SU-DHL-6 (cell line): ENCODE measurements around the gene SPDYA.

ENCODE experiments used
- H2AFZ ChIP-seq: fragments of 200-600 bp; sonication (generic); 2 replicates; pipeline ENCODE4 v1.6.1; 2014; ENCODE audit warnings: low read depth, mild to moderate bottlenecking, moderate library complexity, mixed read lengths, antibody characterized with exemption, low read length; ENCODE audit not compliant: severe bottlenecking
- H3F3A ChIP-seq: fragments of 200-600 bp; shearing (Covaris generic); 2 replicates; pipeline ENCODE4 v1.6.0; 2016; ENCODE audit warnings: antibody characterized with exemption, mild to moderate bottlenecking; ENCODE audit not compliant: insufficient read depth
- H3K27ac ChIP-seq: fragments of 200-600 bp; sonication (generic); 2 replicates; pipeline ENCODE4 v1.5.1; 2016; ENCODE audit warnings: low read depth, mild to moderate bottlenecking, low read length, moderate library complexity, mixed read lengths
- H3K27me3 ChIP-seq: fragments of 200-600 bp; sonication (generic), shearing (Covaris generic); 2 replicates; pipeline ENCODE4 v1.6.0; 2014; ENCODE audit warnings: mild to moderate bottlenecking, low read length
- H3K36me3 ChIP-seq: fragments of 200-600 bp; sonication (generic); 2 replicates; pipeline ENCODE4 v1.6.1; 2014; ENCODE audit warnings: mild to moderate bottlenecking, low read length, mixed read lengths
- H3K4me2 ChIP-seq: fragments of 300-600, 200-600 bp; shearing (Covaris generic), sonication (generic); 2 replicates; pipeline ENCODE4 v1.6.0; 2014; ENCODE audit warnings: low read length, low read depth, mild to moderate bottlenecking; ENCODE audit not compliant: poor library complexity, severe bottlenecking
- H3K4me3 ChIP-seq: fragments of 200-600 bp; sonication (generic); 2 replicates; pipeline ENCODE4 v1.5.1; 2014; ENCODE audit warnings: antibody characterized with exemption, low read length, mild to moderate bottlenecking, mixed read lengths; ENCODE audit not compliant: insufficient read depth, poor library complexity, severe bottlenecking
- H3K79me2 ChIP-seq: fragments of 200-600 bp; sonication (generic); 2 replicates; pipeline ENCODE4 v1.6.1; 2014; ENCODE audit warnings: mild to moderate bottlenecking, low read length, moderate library complexity; ENCODE audit not compliant: insufficient read depth
- H3K9ac ChIP-seq: fragments of 200-600 bp; sonication (generic); 2 replicates; pipeline ENCODE4 v1.7.0; 2014; ENCODE audit warnings: mild to moderate bottlenecking, low read length
- H3K9me2 ChIP-seq: fragments of 200-600 bp; sonication (generic); replicated peaks from 2 replicates; pipeline ENCODE4 v1.6.1; 2014; ENCODE audit warnings: low read length; ENCODE audit not compliant: insufficient read depth
- H3K9me3 ChIP-seq: fragments of 200-600 bp; sonication (generic); 2 replicates; pipeline ENCODE4 v1.6.1; 2014; ENCODE audit warnings: low read length, mixed read lengths; ENCODE audit not compliant: insufficient read depth
- H4K20me1 ChIP-seq: fragments of 200-600 bp; sonication (generic); 2 replicates; pipeline ENCODE4 v1.6.1; 2014; ENCODE audit warnings: low read depth, mild to moderate bottlenecking, antibody characterized with exemption, low read length, moderate library complexity, mixed read lengths
- EZH2phosphoT487 ChIP-seq: fragments of 200-600 bp; sonication (generic), shearing (Covaris generic); conservative IDR thresholded peaks from 2 replicates; pipeline ENCODE4 v1.6.1; 2018; ENCODE audit warnings: mild to moderate bottlenecking, antibody characterized with exemption, low read length, moderate library complexity, mixed read lengths
- TF ChIP-seq, protein P1 (sequence below): fragments of 200-600 bp; sonication (generic); IDR thresholded peaks from one replicate; pipeline ENCODE4 v1.5.1; 2017; ENCODE audit warnings: antibody characterized with exemption, mild to moderate bottlenecking, low read length, moderate library complexity; ENCODE audit not compliant: insufficient read depth, poor library complexity, severe bottlenecking

SPDYA gene

DNA sequence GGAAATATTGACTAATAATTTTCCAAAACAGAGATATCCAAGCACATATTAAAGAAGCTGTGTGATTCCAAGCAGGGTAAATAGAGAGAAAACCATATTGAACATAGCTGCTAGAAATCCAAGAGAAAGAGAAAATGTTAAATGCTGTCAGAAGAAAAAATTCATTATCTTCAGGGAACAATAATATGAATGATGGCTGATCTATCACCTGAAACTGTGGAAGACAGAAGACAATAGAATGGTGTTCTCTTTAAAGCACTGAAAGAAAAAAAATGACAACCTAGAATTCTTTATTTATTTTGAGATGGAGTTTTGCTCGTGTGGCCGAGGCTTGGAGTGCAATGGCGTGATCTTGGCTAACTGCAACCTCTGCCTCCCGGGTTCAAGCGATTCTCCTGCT is 41.7 kb upstream of the SPDYA start:
- H3F3A ChIP-seq, result 0 out of 2 replicates have a peak, but pooled peaks cover 8% of the 10 kb centered on the region
- no peak overlapping the region for H3K4me2 ChIP-seq
- H3K27me3 ChIP-seq, result no peaks in the 10 kb centered on the region
- no peak overlapping the region for H3K4me3 ChIP-seq
- no peak overlapping the region for H3K27ac ChIP-seq
- no peaks in the 10 kb centered on the region for H3K9me2 ChIP-seq
- peaks cover 53% of the 10 kb centered on the region for H4K20me1 ChIP-seq
- H3K9me3 ChIP-seq, result no peaks in the 10 kb centered on the region
- no peak overlapping the region for H3K9ac ChIP-seq
- no peaks in the 10 kb centered on the region for H3K36me3 ChIP-seq
- no peak overlapping the region for H2AFZ ChIP-seq
- no peak for TF ChIP-seq EZH2phosphoT487
- TF ChIP-seq, protein P1, sequence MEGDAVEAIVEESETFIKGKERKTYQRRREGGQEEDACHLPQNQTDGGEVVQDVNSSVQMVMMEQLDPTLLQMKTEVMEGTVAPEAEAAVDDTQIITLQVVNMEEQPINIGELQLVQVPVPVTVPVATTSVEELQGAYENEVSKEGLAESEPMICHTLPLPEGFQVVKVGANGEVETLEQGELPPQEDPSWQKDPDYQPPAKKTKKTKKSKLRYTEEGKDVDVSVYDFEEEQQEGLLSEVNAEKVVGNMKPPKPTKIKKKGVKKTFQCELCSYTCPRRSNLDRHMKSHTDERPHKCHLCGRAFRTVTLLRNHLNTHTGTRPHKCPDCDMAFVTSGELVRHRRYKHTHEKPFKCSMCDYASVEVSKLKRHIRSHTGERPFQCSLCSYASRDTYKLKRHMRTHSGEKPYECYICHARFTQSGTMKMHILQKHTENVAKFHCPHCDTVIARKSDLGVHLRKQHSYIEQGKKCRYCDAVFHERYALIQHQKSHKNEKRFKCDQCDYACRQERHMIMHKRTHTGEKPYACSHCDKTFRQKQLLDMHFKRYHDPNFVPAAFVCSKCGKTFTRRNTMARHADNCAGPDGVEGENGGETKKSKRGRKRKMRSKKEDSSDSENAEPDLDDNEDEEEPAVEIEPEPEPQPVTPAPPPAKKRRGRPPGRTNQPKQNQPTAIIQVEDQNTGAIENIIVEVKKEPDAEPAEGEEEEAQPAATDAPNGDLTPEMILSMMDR, result no peak
- H3K79me2 ChIP-seq, result peaks cover 99% of the 10 kb centered on the region

DNA sequence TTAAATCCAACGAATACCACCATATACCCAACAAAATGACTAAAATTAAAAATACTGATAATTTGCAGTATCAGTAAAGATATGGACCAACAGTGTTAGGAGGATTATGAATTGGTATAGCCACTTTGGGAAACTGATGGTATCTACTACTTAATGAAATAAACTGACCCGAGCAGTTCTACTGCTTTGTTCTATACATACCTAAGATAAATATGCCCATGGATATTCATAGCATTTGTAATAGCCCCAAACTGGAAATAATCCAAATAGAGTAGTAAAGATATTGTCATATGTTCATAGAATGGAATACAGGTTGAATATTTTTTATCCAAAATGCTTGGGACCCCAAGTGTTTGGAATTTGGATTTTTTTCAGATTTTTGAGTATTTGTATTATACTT is 38.3 kb upstream of the SPDYA start:
- Histone ChIP-seq H3K9me3 (no peaks in the 10 kb centered on the region), H3K27ac (no peak overlapping the region), H2AFZ (no peak overlapping the region), H3K4me2 (no peak overlapping the region), H4K20me1 (peaks cover 51% of the 10 kb centered on the region), H3K9me2 (no peaks in the 10 kb centered on the region), H3F3A (0 out of 2 replicates have a peak, but pooled peaks cover 14% of the 10 kb centered on the region), H3K9ac (no peak overlapping the region), H3K4me3 (no peak overlapping the region), H3K27me3 (no peaks in the 10 kb centered on the region), H3K36me3 (peaks cover 6% of the 10 kb centered on the region; the same call in 1 of the 2 replicates), H3K79me2 (peaks cover 95% of the 10 kb centered on the region)
- no peak for TF ChIP-seq EZH2phosphoT487
- TF ChIP-seq, protein P1, result no peak

DNA sequence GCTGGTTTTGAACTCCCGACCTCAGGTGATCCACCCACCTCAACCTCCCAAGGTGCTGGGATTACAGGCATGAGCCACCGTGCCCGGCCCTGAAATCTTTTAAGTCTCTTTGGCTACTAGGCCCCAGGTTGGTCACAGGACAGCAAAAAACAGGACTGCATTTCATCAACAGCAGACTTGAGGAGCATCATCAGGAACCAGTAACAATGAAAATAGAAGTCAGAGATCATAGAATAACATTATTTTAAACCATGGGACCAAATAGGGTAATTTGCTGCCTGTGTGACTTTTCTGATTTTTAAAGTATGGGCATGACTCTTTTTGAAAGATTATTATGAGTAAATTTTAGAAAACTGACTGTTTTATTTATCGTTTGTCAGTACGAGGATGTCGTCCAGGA is 34.2 kb upstream of the SPDYA start:
- Histone ChIP-seq H3K4me3 (no peak overlapping the region), H3K27ac (no peak overlapping the region), H3K36me3 (peaks cover 35% of the 10 kb centered on the region), H3K9me2 (no peaks in the 10 kb centered on the region), H3K9ac (no peak overlapping the region), H4K20me1 (peaks cover 26% of the 10 kb centered on the region), H3K27me3 (no peaks in the 10 kb centered on the region), H3K79me2 (peaks cover 67% of the 10 kb centered on the region), H3K9me3 (no peaks in the 10 kb centered on the region), H2AFZ (no peak overlapping the region), H3K4me2 (no peak overlapping the region), H3F3A (peaks cover 16% of the 10 kb centered on the region; the same call in 1 of the 2 replicates)
- TF ChIP-seq, protein P1, result no peak
- no peak for TF ChIP-seq EZH2phosphoT487
